ENCODE data around the gene IL1RAPL2.

IL1RAPL2 gene

DNA sequence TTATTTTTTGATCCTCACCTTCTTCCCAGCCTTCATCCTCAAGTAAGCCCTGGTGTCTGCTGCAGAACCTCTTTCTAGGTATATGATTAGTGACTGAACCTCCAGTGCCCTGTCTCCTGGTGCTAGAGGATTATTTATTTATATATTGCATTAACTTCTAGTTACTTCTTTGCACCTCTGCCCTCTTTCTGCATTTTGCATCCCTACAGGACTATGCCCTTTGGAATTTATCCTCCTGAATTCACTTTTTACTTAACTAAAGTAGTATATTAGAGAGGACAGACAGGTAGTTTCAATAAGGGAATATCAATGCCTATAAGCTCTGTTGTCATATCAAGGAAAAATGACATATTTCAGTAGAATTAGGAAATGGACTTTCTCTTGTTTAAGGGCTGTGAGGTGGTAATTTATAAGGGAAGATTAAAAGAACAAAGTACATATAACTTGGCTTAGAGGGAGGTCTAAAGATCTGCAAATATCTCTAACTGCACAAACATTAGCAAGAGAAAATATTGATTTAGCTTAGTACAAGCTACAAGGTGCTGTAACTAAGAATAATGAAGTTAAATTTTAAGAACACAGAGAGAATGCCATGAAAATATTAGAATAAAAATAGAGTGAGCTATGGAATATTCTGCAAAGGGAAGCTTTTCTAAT, 472.8 kb downstream of the IL1RAPL2 start:
- H3K4me3 ChIP-seq (ENCODE audit: low read depth, low read length) = no peak overlapping the region
- TF ChIP-seq POLR2A (IDR thresholded peaks at IDR 0.05; ENCODE audit: extremely low read depth, insufficient read length) = no peak
- TF ChIP-seq, protein P1, sequence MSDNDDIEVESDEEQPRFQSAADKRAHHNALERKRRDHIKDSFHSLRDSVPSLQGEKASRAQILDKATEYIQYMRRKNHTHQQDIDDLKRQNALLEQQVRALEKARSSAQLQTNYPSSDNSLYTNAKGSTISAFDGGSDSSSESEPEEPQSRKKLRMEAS (IDR thresholded peaks at IDR 0.05; ENCODE audit: low read depth, low read length) = no peak
- no peak for TF ChIP-seq MYC (IDR thresholded peaks at IDR 0.05; ENCODE audit: low read depth, low read length)
- TF ChIP-seq, protein P2, sequence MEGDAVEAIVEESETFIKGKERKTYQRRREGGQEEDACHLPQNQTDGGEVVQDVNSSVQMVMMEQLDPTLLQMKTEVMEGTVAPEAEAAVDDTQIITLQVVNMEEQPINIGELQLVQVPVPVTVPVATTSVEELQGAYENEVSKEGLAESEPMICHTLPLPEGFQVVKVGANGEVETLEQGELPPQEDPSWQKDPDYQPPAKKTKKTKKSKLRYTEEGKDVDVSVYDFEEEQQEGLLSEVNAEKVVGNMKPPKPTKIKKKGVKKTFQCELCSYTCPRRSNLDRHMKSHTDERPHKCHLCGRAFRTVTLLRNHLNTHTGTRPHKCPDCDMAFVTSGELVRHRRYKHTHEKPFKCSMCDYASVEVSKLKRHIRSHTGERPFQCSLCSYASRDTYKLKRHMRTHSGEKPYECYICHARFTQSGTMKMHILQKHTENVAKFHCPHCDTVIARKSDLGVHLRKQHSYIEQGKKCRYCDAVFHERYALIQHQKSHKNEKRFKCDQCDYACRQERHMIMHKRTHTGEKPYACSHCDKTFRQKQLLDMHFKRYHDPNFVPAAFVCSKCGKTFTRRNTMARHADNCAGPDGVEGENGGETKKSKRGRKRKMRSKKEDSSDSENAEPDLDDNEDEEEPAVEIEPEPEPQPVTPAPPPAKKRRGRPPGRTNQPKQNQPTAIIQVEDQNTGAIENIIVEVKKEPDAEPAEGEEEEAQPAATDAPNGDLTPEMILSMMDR (IDR thresholded peaks at IDR 0.05; ENCODE audit: low read depth, low read length) = no peak
- no peak for DNase-seq (ENCODE audit: low read depth)

DNA sequence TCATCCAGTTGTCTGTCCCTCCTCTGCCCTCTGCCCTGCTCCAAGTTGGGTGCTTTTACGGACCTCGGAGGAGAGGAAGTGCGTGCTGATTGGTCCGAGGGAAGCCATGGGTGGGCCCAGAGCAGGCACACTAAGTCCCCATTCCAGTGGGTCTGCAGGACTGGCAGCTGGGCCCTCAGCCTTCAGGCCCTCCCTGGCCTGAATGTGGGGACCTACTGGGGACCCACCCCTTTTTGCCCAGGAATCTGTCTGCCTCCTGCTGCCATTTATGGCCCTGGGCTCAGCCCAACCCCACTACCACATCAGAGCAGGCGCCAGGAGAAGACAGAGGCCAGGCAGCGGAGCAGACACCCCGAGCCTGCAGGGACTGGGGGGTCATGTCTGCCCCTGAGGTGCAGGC, 484.9 kb downstream of the IL1RAPL2 start:
- TF ChIP-seq, protein P1 (IDR thresholded peaks at IDR 0.05; ENCODE audit: low read depth, low read length) = no peak
- no peak for TF ChIP-seq MYC (IDR thresholded peaks at IDR 0.05; ENCODE audit: low read depth, low read length)
- no peak for TF ChIP-seq POLR2A (IDR thresholded peaks at IDR 0.05; ENCODE audit: extremely low read depth, insufficient read length)
- TF ChIP-seq, protein P2 (IDR thresholded peaks at IDR 0.05; ENCODE audit: low read depth, low read length) = no peak
- DNase-seq (ENCODE audit: low read depth) = no peak
- no peak overlapping the region for H3K4me3 ChIP-seq (ENCODE audit: low read depth, low read length)

DNA sequence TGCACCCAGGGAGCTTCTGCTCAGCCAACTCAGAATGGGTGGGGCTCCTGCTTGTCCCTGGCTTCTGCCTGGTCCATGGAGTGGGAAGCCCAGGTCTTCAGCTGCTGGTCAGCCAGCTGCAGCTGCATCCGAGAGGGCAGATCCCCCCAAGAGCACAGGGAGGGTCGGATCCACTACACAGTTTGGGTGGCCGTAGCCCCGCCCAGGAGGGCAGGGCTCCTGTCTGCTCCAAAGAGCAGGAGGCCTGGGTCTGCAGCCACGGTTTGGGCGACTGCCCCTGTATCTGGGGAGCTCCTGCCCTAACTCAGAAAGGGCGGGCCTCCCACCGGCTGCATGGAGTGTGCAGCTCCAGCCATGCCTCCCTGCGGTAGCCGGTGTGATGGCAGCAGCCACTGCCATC, 485.4 kb downstream of the IL1RAPL2 start:
- H3K4me3 ChIP-seq (ENCODE audit: low read depth, low read length) = no peak overlapping the region
- TF ChIP-seq POLR2A (IDR thresholded peaks at IDR 0.05; ENCODE audit: extremely low read depth, insufficient read length) = no peak
- TF ChIP-seq MYC (IDR thresholded peaks at IDR 0.05; ENCODE audit: low read depth, low read length) = no peak
- TF ChIP-seq, protein P2 (IDR thresholded peaks at IDR 0.05; ENCODE audit: low read depth, low read length) = no peak
- DNase-seq (ENCODE audit: low read depth) = no peak

DNA sequence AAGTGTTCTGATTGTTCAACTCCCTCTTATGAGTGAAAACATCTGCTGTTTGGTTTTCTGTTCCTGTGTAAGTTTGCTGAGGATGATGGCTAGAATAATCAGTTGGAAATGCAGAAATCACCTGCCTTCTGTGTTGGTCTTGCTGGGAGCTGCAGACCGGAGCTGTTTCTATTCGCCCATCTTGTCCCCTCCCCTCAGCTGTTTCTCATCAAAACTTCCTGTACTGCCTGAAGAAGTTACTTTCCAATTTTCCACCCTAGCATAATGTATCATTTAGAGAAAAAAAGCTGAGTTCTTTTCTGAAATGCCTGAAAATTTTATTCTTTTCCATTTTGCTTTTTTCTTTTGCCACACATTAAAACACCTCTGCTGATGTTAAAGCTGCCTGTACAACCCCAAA, 486.9 kb downstream of the IL1RAPL2 start:
- H3K4me3 ChIP-seq (ENCODE audit: low read depth, low read length) = no peak overlapping the region
- TF ChIP-seq, protein P2 (IDR thresholded peaks at IDR 0.05; ENCODE audit: low read depth, low read length) = no peak
- TF ChIP-seq POLR2A (IDR thresholded peaks at IDR 0.05; ENCODE audit: extremely low read depth, insufficient read length) (no peak), MYC (IDR thresholded peaks at IDR 0.05; ENCODE audit: low read depth, low read length) (no peak)
- TF ChIP-seq, protein P1 (IDR thresholded peaks at IDR 0.05; ENCODE audit: low read depth, low read length) = no peak
- DNase-seq (ENCODE audit: low read depth) = no peak

DNA sequence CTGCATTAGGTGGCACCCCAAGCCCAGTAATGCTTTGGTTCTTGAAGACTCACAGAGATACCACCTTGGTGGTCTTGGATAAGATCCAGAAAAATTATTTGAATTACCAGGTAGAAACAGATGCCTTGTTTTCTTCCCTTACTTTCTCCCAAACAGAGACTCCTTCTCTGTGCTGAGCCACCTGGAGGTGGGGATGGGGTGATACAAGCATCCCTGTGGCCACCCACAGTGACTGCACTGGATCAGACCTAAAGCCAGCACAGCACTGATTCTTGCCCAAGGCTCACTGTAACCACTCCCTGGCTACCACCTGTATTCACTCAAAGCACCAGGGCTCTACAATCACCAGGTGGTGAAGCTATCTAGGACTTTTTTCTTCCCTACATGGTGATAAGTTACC, 497.7 kb downstream of the IL1RAPL2 start:
- no peak overlapping the region for H3K4me3 ChIP-seq (ENCODE audit: low read depth, low read length)
- TF ChIP-seq POLR2A (IDR thresholded peaks at IDR 0.05; ENCODE audit: extremely low read depth, insufficient read length) = no peak
- TF ChIP-seq, protein P1 (IDR thresholded peaks at IDR 0.05; ENCODE audit: low read depth, low read length) = no peak
- TF ChIP-seq MYC (IDR thresholded peaks at IDR 0.05; ENCODE audit: low read depth, low read length) = no peak
- TF ChIP-seq, protein P2 (IDR thresholded peaks at IDR 0.05; ENCODE audit: low read depth, low read length) = no peak
- no peak for DNase-seq (ENCODE audit: low read depth)

All from NB4 (cell line).